Brain pericyte (primary cell): ENCODE data around the gene CCDC57.

ENCODE experiments used
- DNase-seq: peaks from one replicate; pipeline ENCODE4 v3.0.0-alpha.2; 2012; ENCODE audit warnings: low read depth, low spot score

Gene CCDC57

DNA sequence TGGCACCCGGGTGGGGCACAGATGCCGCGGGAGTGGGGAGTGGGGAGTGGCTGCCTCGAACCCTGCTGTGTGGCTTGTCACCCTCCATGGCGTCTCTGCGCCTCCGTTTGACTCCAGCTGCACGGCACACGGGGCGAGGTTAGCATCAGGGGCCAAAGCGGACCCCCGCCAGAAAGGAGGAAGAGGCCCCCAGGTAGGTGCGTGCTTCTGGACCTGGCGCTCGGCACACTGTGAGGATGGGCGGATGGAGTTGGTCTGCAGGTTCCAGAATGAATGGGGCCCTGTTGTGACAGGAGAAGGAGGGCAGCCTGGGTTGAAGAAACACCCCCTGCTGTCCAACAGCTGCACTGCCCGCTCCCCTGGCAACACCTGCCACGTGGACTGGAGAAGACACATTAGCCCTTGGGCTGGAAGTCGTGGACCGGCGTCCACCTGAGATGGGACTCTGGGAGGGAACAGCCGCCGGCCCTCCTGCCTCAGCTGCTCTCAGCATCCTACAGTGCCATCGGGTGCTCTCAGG is 105.2 kb downstream of the CCDC57 start:
- DNase-seq = no peak

DNA sequence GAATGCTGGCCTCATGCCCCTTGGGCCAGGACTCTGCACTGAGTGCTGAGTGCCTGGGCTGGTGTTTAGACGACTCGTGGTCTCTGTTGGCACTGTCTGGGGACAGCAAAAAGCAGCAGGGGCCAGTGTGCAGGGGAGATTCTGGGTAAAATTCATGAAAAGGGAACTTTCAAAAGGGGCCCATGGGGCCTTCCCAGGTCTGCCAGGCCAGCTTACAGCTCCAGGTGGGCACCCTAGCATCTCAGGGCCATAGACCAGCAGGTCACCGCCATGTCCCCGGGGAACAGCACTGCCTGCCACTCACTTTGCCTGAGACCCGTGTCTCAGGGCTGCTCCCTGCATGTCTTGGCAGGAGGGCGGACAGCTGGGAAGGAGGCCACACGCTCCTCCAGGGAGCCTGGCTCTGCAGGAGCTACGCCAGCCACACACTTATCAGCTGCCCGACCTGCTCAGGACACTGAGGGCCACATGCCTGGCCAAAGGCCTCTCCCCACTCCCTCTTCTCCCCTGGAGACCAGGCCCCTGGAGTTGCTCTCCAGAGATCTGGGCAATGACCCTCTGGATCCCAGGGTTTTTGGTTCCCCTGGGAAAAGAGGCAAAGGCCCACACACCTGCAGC is 105.8 kb downstream of the CCDC57 start:
- no peak for DNase-seq

DNA sequence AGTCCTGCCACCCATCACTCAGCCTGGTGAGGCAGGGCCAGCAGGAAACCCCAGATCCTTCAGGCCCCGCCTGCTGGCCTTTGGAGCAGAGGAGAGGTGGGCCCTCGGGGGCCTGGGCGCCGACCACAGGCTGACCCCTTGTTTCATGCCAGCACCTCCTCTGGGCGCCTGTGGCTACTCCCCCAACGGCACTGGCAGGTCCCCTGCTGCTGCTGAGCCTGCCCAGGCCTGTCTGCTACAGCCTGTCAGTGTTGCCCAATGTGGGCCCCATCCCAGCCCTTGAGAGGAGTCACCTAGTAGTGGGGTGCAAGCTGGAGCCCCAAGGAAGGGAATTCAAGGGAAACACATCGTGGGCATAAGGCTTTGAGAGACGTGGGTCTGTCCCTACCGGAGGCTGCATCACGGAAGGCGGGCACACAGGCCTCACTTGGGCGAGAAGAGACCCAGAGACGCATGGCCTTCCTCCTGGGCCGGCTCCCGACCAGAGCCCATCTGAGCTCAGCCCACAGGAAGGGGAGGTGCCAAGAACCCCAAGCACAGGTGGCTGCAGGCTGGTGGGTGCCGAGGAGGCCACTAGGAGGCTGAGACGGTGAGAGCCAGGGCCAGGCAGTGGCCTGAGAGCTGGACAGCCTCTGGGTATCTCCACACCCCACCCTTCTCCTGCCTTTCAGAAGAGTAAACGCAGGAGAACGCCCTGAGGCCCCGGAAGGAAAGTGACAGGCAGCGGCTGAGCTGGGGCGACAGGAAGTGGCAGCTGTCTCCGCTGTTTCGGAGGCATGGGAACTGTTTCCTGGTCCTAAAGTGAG is 106.6 kb downstream of the CCDC57 start:
- no peak for DNase-seq

DNA sequence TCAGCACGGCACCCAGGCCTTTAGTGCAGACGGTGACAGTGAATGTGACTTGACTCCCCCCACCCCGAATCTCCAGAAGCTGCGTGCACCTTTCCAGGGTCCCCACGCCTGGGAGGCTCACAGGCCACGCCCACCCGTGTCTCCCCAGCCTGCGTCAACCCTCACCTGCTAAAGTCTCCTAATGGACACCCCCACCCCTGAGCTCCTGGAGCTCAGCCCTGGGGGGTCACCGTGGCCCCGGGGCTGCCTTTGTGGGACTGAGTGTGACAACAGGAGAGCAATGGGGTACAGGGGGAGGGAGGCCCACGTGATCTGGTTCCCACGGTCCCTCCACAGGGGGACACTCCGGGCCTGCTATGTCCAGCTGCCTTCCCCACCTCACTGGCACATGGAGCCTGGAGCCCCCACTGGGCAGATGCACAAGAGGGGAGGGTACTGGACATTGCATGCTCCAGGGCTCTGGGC is 107.2 kb downstream of the CCDC57 start:
- DNase-seq = no peak

DNA sequence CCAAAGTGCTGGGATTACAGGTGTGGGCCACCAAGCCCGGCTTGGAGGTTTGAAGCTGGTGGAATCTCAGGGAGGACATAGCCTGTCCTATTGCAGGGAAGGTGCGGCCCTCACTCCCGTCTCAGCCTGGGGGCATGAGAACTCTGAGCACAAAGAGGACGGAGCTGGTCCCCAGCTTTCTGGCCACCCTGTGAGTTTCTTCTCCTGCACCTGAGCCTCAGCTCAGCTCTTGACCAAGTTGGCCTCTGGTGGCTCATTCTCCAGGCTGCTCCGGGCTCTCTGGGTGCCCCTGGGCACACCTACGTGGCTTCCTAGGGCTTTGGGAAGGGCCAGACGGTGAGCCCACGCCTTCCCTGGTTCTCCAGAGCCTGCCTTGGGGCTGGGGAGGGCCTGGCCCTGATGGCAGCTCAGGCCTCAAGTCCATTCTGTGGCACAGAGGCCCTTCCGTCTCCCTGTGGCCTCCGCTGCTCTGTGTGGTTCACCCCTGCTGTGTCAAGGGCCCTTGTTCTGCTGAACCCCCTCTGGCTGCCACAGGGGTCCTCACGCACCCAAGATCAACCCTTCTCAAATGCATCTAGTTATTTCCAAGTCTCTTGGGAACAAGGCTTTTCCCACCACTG is 107.7 kb downstream of the CCDC57 start:
- no peak for DNase-seq

DNA sequence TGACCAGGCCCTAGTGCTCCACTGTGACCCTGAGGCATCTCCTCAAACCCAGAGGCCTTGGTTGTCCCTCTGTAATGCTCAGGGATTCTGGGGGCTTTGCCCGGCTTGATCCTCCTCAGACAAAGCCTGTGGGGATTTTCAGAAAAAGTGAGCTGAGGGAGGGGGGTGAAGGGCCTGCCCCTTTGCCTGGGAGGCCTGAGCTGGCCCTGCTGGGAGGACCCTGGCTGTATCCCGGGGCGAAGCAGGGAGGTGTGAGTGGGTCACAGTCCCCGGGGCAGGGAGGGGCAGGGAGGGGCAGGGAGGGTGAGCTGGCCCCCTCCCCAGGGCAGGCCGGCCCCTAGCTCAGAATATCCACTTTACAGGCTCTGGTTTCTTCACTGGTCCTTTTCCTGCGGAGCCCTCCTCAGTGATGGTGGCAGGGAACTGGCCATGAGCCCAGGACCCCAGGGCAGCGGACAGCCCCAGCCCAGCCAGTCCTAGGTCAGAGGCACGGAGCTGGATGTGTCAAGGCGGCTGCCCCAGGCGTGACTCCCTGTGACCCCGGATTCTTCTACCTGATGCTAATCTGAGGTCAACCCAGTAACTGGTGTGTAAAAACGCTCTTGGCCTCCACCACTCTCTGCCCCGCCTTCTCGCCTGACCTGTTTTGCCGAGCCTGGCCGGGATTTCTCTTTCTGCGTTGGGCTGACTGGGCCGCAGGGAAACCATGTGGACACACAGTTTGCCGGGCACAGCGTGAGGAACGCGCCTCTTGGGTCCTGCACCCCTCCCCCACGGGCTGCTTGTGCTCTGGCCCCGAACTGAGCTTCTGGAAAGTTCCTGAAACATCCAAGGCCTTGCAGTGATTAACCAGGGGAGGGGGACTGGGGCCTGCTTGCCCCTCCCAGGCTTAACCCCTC is 108.8 kb downstream of the CCDC57 start:
- DNase-seq = no peak

DNA sequence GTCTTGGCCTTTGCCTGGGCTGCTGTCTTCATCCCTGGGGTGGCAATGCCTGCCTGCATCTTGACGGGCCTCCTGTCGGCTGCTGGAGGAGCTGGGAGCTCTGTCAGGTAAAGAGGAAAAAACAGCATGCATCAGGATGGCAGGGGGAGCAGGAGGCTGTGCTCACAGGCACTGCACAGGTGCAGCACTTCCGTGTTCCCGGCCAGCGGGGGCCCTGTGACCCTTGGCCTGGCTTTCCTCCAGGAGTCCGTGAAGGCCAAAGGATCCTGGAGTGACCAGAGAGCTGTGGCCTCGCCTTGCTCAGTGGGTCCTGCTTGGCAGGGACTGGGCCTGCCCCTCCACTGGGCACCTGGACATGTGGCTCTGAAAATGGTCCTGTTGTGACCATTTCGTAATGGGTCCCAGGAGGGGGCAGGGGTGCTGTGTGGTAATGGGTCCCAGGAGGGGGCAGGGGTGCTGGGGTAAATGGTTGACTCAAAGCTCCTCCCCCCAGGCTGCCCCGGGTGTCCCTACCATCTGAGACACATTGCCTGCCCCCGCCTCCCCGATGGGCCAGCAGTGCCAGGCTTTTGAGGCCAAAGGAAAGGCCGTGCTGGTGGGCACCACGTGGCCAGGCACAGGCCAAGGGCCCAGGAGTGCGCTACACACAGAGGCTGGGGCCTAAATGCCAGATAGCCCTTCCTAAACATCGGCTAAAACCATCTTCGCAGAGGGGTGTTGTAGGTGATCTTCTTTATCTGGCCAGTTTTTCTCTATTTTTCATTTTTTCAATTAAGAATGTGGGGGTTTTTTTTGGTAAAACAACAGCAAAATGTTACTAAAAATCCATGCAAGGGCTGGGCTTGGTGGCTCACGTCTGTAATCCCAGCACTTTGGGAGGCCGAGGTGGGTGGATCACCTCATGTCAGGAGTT is 110.6 kb downstream of the CCDC57 start:
- no peak for DNase-seq

DNA sequence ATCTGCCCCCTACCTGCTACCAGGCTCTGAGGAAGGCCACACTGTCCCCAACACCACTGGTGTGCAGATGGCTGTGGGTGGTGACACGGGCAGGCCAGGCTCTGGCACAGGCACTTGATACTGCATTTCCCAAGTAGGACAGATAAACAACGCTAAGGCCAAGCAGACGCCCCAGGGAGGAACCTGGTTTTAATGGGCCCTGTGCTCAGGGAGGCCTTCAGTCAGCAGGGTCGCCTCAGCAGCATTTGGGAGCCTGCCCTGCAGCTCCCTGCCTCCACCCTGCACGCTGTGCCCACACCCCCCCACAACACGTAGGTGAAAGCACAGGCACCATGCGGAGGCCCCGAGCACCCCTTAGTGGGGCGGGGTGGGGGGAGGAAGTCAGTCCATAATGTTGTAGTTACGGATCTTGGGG is 111.3 kb downstream of the CCDC57 start:
- no peak for DNase-seq

DNA sequence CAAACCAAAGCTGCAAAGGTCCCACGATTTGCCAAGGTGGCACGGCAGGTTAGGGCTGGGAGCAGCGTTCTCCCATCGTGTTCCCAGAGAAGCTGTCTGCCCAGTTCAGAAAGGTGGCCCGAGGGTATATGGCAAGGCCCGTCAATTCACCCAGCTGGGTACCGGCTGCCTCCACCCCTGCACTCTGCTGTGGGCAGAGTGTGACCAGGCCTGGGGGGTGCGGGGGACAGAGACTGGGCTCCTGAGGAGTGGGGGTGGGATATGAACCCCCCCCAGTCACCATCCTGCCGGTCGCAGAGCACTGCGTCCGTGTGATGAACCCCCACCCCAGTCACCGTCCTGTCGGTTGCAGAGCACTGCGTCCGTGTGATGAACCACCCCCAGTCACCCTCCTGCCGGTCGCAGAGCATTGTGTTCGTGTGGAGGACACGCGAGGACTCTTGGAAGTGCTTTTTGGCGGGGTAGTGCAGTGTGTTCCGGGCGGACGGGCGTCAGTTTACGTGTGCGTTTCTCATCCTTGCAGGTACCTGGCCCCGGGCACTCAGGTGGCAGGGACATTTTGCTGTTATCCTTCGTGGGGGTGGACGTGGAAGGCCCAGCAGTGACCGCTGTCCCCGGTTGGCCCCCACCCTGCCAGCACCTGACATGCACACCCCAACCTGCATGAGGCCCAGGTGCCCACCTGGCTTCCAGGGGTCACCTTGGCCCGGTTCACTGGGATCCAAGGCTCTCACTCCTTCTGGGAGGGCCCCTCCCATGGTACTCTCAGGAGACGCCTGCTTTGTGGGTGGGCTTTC is 111.9 kb downstream of the CCDC57 start:
- no peak for DNase-seq

DNA sequence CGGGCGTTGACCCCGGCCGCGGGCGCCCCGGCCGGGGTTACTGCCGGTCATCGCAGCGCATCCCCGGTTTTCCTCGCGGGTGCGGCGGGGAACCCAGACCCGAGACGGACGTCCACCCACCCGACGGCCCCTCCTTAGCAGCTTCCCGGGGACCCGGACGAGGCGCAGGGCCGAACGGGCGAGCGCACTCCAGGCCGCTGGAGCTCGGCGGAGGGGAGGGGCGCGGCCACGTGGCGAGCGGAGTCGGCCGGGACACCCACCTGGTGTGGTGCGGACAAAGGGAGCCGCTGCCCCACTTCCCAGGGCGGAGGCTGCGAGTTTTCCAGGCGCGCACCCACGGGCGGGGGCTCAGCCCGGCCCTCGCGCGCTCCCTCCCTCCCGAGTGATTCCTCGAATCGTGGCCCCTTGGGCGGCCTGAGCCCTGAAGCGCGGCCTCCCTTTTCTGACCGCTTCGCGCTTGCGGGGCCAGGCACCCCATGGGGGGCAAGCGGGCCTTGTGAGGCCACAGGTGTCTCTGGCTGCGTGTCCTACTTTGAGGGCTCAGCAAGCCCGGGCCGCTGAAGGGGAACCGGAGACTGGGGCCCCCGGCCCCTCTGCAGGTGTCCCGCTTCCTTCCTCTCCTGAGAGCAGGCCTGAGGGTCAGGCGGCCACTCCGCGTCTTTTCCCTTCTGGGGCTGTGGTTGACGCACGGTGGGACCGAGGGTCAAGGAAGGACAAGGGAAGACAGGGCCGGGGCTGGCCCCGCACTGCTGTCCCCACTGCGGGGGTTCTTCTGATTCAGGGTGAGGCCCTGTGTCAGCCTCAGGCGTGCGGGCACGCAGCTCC is 113.5 kb downstream of the CCDC57 start:
- no peak for DNase-seq

DNA sequence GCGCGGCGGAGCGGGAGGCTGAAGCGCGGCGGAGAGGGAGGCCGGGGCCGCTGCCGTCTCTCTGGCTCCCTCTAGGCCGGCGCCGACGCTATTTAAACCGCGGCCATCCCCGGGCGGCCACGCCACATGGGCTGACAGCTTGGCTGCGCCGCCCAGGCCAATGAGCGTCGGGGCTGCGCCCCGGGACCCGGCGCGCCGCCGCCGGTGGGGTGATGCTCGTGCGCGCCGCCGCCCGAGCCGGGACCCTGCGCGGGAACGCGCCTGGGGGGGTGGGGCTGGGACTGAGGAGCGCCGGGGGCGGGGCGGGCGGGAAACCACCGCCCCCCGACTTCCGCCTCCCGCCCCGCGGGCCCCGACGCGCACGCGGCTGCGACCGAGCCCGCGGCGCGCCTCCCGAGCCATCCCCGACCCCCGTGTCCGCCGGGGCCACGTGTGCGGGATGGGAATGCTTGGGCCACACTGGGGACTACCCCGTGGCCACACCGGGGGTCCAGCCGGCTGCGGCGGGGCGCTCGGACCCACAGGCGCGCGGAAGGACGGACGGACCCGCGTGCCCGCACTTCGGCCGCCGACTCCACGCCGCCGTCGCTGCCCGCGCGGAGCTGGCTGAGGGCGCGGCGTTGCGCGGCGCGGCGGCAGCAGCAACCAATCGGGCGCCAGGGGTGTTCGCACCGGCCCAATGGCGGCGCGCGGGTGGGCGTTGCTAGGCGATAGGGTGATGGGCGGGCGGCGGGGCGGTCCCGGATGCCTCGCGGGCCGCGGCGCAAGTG is 114.3 kb downstream of the CCDC57 start, which contains the start of gene FASN:
FASN (minus strand) TSS at position 68 of the 770 bp plus-strand sequence. CDS start 1,791 bp downstream, outside the sequence.
- peak; percentile 81 for DNase-seq

DNA sequence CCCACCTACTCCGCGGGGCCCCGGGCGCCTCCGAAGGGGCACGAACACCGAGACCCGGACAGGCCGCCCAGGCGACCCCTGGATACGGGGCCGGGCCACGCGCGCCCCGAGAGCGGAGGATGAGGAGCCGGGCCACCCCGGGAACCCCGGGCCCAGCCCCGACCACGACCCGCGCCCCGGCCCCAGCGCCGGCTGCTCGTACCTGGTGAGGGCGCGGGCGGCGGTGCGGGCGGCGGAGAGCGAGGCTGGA is 114.8 kb downstream of the CCDC57 start:
- DNase-seq = no peak

DNA sequence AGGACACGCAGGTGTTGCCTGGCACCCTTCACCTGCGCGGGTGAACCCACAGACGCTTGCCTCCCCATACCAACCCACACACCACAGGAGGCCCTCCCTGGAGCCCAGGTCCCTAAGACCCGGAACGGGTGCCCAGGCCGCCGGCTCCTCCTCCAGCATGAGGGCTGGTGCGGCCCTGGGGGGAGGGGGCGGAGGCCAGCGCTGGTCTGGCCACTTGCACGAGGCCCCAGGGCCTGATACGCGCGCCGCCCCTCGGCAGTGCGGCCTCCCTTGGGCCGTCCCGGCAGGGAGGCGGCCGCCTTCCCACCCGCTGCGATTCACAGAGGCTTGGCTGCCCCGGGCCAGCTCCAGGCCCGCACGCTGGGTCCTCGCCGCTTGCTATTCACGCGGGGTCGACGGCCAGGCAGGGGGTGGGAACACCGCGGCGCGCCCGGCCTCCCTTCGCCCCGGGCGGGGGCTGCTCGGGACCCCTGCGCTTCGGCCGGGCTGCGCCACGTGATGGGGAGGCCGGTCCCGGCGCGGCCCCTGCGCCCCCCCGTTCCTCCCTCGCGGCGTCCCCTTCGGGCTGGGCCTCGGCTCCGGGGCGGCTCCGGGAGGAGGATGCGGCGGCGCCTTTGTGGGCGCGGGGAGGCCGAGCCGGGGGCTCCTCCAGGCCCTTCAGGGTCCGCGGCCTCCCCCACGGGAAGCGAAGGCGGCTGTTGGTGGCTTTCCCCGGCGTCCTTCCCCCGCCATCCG is 115.3 kb downstream of the CCDC57 start:
- DNase-seq = no peak

DNA sequence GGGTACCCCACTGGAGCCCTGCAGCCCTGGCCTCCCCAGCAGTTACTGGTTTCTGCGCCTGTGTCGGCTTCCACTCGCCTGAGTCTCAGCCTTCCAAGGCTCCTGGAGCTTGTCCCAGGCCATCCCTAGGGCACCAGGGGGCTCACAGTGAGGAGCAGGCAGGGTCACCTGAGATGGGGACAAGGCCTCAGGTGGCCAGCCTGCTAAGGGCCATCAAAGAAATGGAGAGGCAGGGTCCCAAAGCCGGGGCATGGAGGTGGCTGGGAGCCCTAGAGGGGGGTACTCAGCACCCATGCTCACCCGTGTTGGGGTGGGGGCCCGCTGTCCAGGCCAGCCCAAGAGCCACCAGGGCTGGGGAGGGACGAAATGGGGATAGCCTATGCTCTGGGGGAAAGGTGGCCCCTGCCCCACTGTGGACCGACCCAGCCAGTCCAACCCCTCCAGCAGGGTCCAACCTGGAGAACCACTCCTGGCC is 115.9 kb downstream of the CCDC57 start:
- DNase-seq = no peak

DNA sequence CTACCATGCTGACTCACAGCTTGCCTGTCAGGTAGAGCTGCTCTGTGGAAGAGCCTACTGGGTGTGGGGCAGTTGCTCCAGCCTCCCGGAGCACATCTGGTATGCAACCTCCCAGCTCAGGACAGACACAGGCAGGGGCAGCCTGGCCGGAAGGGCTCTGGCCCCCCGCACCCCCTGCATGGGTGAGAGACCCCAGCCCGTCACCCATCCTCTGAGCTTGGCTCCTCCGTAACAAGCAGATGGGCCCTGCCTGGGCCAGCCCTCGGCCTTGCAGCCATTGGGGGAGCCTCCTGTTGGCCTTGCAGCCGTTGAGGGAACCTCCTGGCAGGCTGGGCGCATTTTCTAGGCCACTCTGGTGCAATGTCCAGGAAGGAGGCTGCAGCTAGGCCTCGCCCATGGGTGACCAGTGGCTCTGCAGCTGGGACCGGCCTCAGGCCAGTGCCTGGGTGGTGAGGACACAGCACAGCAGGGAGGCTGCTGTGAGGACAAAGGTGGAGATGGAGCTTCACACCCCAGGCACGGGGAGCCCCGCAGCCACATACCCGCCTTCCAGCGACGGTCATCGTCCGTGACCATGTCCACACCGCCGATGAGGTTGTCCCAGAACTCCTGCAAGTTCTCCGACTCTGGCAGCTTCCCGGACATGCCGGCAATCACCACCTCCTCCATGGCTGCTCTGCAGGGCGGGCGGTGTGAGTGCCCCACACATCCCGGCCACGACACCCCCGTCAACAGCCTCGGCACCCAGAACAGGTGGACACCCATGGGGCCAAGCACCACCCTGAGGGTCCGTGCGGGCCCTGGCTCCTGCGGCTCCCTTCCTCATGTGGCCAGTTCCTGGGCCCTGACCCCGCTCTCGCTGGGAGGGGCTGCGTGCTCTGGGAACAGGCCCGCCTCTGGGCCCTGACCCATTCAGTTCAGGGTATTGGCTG is 116.6 kb downstream of the CCDC57 start:
- no peak for DNase-seq
